HepG2 (cell line): ENCODE results near the gene RMI2. TPM values are rescaled to one million over a fixed set of nuclear protein-coding genes. Genes with fewer than 3 reads are reported as not detected.
A peak's percentile ranks its signal among the peaks of the same experiment; 100 is the strongest.

Experiments used
- ARID5B ChIP-seq: IDR thresholded peaks from 2 replicates; pipeline ENCODE4 v1.4.0; 2020; ENCODE audit warnings: mild to moderate bottlenecking, missing genetic modification reagents
- ATF4 ChIP-seq, 2 experiments: fragments of 450-650 bp in 1 of 2; sonication (generic) in 1 of 2; formaldehyde crosslinking; IDR thresholded peaks; 2 replicates each; pipeline versions ENCODE4 v1.5.0 to v1.8.0; 2020 to 2022; ENCODE audit warnings: mild to moderate bottlenecking in 1 of 2, missing genetic modification reagents in 1 of 2
- ELF3 ChIP-seq: IDR thresholded peaks from 2 replicates; pipeline ENCODE4 v1.6.1; 2016; ENCODE audit warnings: missing genetic modification reagents, missing compliant biosample characterization
- FIP1L1 ChIP-seq: fragments of 200-400 bp; formaldehyde crosslinking; IDR thresholded peaks from 2 replicates; pipeline ENCODE4 v1.6.1; 2018; ENCODE audit warnings: low read depth, mild to moderate bottlenecking, low read length, moderate library complexity, borderline replicate concordance; ENCODE audit not compliant: insufficient read depth
- ISX ChIP-seq: sonication (generic); formaldehyde crosslinking; conservative IDR thresholded peaks from 2 replicates; pipeline ENCODE4 v1.5.0; 2020; ENCODE audit warnings: missing genetic modification reagents
- POLR2AphosphoS2 ChIP-seq: IDR thresholded peaks from 2 replicates; pipeline ENCODE4 v1.6.1; 2011; ENCODE audit warnings: low read depth, low read length, improper control_type of control experiment
- PRPF4 ChIP-seq: fragments of 200-400 bp; formaldehyde crosslinking; IDR thresholded peaks from 2 replicates; pipeline ENCODE4 v1.6.1; 2016; ENCODE audit warnings: low read length, low read depth; ENCODE audit not compliant: poor library complexity, severe bottlenecking
- SAP130 ChIP-seq: IDR thresholded peaks from 2 replicates; pipeline ENCODE4 v1.6.1; 2016; ENCODE audit warnings: low read depth
- SMARCC2 ChIP-seq: fragments of 450-650 bp; IDR thresholded peaks from 2 replicates; pipeline ENCODE4 v1.6.1; 2017; ENCODE audit warnings: antibody characterized with exemption, mild to moderate bottlenecking
- SP4 ChIP-seq: sonication (generic); formaldehyde crosslinking; IDR thresholded peaks from 2 replicates; pipeline ENCODE4 v1.8.1; 2023; ENCODE audit warnings: mild to moderate bottlenecking, missing genetic modification reagents
- U2AF2 ChIP-seq: fragments of 200-400 bp; formaldehyde crosslinking; IDR thresholded peaks from 2 replicates; pipeline ENCODE4 v1.6.1; 2017; ENCODE audit warnings: low read depth, mild to moderate bottlenecking, low read length
- ZIK1 ChIP-seq: sonication (generic); formaldehyde crosslinking; IDR thresholded peaks from 2 replicates; pipeline ENCODE4 v1.5.0; 2020; ENCODE audit warnings: mild to moderate bottlenecking, low read depth, missing genetic modification reagents, borderline replicate concordance
- ZNF180 ChIP-seq: sonication (generic); formaldehyde crosslinking; IDR thresholded peaks from 2 replicates; pipeline ENCODE4 v1.4.0; 2020; ENCODE audit warnings: low read depth, missing genetic modification reagents, borderline replicate concordance
- ZNF232 ChIP-seq: sonication (generic); formaldehyde crosslinking; IDR thresholded peaks from 2 replicates; pipeline ENCODE4 v1.4.0; 2020; ENCODE audit warnings: missing genetic modification reagents, borderline replicate concordance
- ZNF264 ChIP-seq: sonication (generic); formaldehyde crosslinking; IDR thresholded peaks from 2 replicates; pipeline ENCODE4 v1.4.0; 2020; ENCODE audit warnings: missing genetic modification reagents
- ZNF280B ChIP-seq: sonication (generic); formaldehyde crosslinking; IDR thresholded peaks from 2 replicates; pipeline ENCODE4 v1.5.0; 2020; ENCODE audit warnings: missing genetic modification reagents, mild to moderate bottlenecking, borderline replicate concordance
- ZNF280D ChIP-seq: sonication (generic); formaldehyde crosslinking; IDR thresholded peaks from 2 replicates; pipeline ENCODE4 v1.5.1; 2020; ENCODE audit warnings: mild to moderate bottlenecking, missing genetic modification reagents
- ZNF468 ChIP-seq: sonication (generic); formaldehyde crosslinking; IDR thresholded peaks from 2 replicates; pipeline ENCODE4 v1.8.0; 2022; ENCODE audit warnings: mild to moderate bottlenecking, moderate library complexity, missing genetic modification reagents
- ZNF598 ChIP-seq: sonication (generic); formaldehyde crosslinking; IDR thresholded peaks from 2 replicates; pipeline ENCODE4 v1.5.1; 2020; ENCODE audit warnings: mild to moderate bottlenecking, missing genetic modification reagents, borderline replicate concordance
- polyA plus RNA-seq, 8 experiments: library from polyadenylated mRNA; depleted of rRNA in 3 of 8; stranded (reverse) in 7 of 8; unstranded in 1 of 8; fragments of >200 nt; fragmentation: Illumina TruSeq in 4 of 8; extraction: Trizol in 4 of 8; gene quantifications; 2 replicates each; pipeline versions ENCODE4 v1.2.1 to v1.2.3, GENCODE V29; 2011 to 2016; ENCODE audit warnings: low read depth in 4 of 8, missing spikeins in 1 of 8, mixed read lengths in 1 of 8; ENCODE audit not compliant: insufficient read depth in 1 of 8
- total RNA-seq, 5 experiments: library from RNA; depleted of rRNA; stranded (reverse); fragments of >200 nt; fragmentation: Illumina TruSeq; extraction: Trizol; gene quantifications; 2 replicates each; pipeline ENCODE4 v1.2.3, GENCODE V29; 2016; ENCODE audit warnings: low read depth in 1 of 5

RMI2 gene
- total and polyA plus RNA-seq, 2 of the 13 experiments (the other 11 are each of a cell fraction or from before 2014, with no cell fraction given) = 24.5 to 55.7 TPM

DNA sequence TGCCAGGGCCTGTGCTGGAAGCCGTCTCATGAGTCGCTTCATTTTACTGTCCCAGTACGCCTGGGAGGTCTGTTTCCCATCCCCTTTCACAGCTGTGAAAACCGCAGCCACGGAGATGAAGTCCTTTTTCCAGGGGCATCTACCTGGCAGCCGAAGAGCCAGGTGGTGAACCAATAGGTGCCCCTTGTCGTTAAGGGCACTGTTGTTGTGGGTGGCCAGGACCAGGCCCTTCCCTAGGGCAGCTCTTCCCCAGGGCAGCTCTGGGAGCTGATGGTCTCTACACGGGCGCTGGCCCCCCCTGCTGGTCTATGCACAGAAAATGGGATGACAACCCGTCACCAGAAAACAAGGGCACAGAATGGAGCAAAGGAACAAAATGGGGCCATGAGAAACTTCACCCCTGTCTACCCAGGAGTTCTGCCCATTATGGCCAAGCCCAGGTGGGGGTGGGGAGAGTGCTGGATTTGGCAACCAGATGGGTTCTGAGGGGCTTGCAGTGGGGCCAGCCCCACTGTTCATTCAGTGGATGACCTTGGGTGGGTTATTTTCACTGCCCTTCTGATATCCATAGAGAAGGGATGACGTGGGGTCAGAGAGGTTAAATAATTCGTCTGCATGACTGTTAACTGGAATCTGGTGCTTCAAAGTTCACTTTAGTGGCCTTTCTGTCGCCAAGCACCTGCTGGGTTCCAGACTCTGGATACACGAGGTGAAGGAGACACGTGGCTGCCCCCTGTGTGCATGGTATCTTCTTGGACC lies 11.5 kb downstream of the RMI2 start (continued):
- TF ChIP-seq ELF3 (CRISPR knock-in tag) (no peak; the same call in 1 of the 2 replicates), SP4 (CRISPR knock-in tag) (no peak), ISX (CRISPR knock-in tag) (no peak), FIP1L1 (no peak), ZNF280D (no peak), U2AF2 (no peak), ZNF232 (CRISPR knock-in tag) (peak; percentile 71; the same call in 1 of the 2 replicates), ZNF264 (CRISPR knock-in tag) (peak; percentile 76; the same call in 1 of the 2 replicates), ZNF180 (CRISPR knock-in tag) (0 out of 2 replicates have a peak, but pooled peaks have one; percentile 75), ZIK1 (CRISPR knock-in tag) (no peak), ARID5B (CRISPR knock-in tag) (peak; percentile 67), ZNF468 (CRISPR knock-in tag) (0 out of 2 replicates have a peak, but pooled peaks have one; percentile 62), SMARCC2 (no peak), POLR2AphosphoS2 (no peak), ATF4 (CRISPR knock-in tag; IDR thresholded peaks at IDR 0.05) (no peak), ZNF280B (CRISPR knock-in tag) (no peak; the same call in 1 of the 2 replicates), PRPF4 (no peak), SAP130 (CRISPR knock-in tag) (peak; percentile 57), ZNF598 (CRISPR knock-in tag) (0 out of 2 replicates have a peak, but pooled peaks have one; percentile 59)
